Stimulated activated CD4-positive, alpha-beta T cell treated with anti-CD3 and anti-CD28 coated beads, Interleukin-1b, Interleukin-23, amount 100 ng/mL, for 48 hours (primary cell): ENCODE data around the gene KCTD10.
"Not testable (repeated sequence)": the region's sequence is repeated elsewhere in the genome, so short reads cannot be mapped to it uniquely, and the experiment has no call there.

Source experiments
- DNase-seq: peaks from one replicate; pipeline ENCODE4 v3.0.0-alpha.2; 2020

The KCTD10 gene

GRCh38 chr12:109404841-109405240 lies 72.3 kb downstream of the KCTD10 start:
- not testable (repeated sequence) for DNase-seq
